Left ventricle myocardium superior (tissue), 1 donor: ENCODE data around the gene TRERF1. TPM values are rescaled to one million over a fixed set of nuclear protein-coding genes. Genes with fewer than 3 reads are reported as not detected.

Source experiments
- ATAC-seq: fragments of 200-7000 bp; cut with Tn5 transposase; one replicate; pipeline ENCODE4 v1.9.1; 2020; ENCODE audit warnings: mild to moderate bottlenecking, moderate library complexity
- DNase-seq: peaks from one replicate; pipeline ENCODE4 v3.0.0-alpha.2; 2020
- intact Hi-C: fragments of 100-400 bp; cut with micrococcal nuclease; formaldehyde crosslinking; loops from one replicate; pipeline ENCODE4 v1.11.0; 2022
- total RNA-seq: library from RNA; stranded (reverse); fragmentation: NEBNext Ultra II Directional; extraction: Animal tissue kit (Norgen Biotek cat#: 25700); gene quantifications from one replicate; pipeline ENCODE4 v1.2.1, GENCODE V29; 2021
- donor health status: DM: no; HTN: yes; CAD: no; lungs with severe emphysema.

Gene TRERF1
- total RNA-seq, 1 donor from 2014 or later, result 1.8 TPM

DNA sequence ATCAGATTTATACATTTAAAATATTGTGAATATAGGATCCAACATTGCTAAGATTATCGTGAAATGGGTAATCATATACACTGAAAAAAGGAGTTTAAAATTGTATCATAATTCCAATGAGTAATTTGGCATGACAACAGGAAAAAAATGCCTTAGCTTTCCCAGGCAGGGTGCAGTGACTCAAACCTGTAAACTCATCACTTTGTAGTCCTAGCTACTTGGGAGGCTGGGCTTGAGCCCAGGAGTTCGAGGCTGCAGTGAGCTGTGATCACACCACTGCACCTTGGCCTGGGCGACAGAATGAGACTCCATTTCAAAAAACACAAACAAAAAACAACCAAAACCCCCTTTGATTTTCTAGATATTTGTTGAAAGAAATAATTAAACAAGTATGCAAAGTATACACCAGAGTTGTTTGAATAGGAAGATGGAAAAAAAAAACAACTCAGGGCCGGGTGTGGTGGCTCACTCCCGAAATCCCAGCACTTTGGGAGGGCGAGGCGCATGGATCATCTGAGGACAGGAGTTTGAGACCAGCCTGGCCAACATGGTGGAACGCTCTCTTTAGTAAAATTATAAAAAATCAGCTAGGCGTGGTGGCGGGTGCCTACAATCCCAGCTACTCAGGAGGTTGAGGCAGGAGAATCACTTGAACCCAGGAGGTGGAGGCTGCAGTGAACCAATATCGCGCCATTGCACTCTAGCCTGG lies 98.7 kb downstream of the TRERF1 start:
- DNase-seq, result no peak
- intact Hi-C loops, result no loop called here
- ATAC-seq, result no peak

GRCh38 chr6:42350911-42351310 lies 100.8 kb downstream of the TRERF1 start:
- no peak for DNase-seq
- no peak for ATAC-seq
- intact Hi-C loops, result no loop called here

DNA sequence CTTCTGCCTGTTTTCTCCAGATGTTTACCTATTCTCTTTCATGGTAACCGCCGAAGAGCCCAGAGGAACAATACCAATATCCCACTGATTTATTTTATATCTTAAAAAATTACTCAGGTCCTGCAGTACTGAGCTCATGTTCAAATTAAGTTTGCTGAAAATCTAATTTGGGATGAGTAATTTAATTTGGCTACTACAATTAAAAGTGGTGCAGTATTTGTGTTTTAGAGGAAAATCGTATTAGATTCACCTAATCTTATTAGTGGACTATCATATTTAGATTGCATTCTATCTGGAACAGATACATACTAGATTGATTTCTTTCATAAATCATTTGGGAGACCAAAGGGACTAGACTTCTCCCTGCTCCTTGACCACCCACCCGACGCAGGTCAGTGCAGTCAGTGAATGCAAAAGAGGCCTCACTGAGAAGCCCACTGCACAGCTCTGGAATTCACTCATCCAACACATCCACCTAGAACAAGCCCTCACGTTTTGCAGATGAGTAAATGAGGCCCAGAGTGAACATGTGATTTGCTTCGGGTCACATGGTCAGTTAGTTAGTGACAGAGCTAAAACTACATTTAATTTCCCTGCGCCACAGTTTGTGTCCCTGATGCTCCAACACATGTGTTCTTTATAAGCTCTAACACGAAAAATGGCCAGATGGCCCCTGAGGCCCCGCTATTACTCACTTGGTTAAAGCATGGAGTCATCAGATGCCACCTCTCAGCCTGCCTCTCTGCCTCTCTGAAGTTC lies 101.8 kb downstream of the TRERF1 start:
- DNase-seq (no peak), ATAC-seq (no peak)
- intact Hi-C loops, result no loop called here

DNA sequence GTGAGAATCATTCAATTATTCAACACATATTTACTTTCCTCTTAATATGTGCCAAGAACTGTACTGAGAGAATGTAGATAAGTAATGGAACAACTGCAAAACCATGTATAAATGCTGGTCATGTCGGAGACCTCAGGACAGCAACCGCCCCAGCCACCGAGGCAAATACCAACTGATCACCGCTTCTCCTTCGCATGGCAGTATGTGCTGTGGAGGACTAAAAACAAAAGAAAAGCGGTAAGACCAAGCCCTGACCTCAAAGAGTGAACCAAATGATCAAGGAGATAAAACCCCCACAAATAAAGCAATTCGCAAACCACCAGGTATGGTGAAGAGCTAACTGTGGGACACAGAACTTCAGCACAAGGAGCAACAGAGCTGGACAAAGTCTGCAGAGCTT lies 104.3 kb downstream of the TRERF1 start:
- DNase-seq (no peak), ATAC-seq (no peak)
- intact Hi-C loops, result no loop called here

DNA sequence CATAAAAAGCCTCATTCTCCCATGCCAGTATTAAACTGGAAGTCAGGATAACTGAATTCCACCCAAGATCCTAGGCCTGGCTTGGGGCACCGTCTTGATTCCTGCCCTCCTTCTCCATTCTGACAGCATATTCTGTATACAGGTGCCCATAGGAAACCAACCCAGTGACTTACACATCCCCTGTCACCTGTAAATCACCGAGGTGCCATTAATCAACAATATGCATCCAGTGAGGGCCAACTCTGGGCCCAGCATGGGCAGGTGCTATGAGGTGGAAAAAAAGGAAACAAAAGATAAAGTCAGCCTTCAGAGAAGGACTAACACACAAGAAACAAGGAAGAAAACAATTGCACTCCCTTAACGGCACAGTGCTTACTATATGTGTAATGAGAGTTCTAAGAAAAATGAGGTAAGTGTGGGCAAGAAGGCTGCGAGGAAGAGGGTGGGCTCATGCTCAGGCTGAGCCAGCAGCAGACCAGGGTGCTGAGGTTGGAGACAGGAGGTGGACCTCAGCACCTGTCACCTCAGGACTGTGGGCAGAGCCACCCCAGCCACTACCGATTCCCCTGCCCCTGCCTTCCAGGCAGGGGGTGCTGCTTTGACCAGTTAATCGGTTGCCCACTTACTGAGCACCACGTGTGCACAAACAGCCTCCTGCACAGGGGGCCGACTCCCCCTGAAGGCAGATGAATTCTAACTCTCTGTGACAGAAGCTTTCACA lies 105.9 kb downstream of the TRERF1 start:
- DNase-seq (no peak), ATAC-seq (no peak)
- intact Hi-C loops, result no loop called here

GRCh38 chr6:42344756-42345155 lies 107.0 kb downstream of the TRERF1 start:
- ATAC-seq, result no peak
- intact Hi-C loops, result no loop called here
- DNase-seq, result no peak

GRCh38 chr6:42341771-42342553 lies 109.8 kb downstream of the TRERF1 start:
- ATAC-seq (no peak), DNase-seq (no peak)
- intact Hi-C loops, result no loop called here

GRCh38 chr6:42341221-42341620 lies 110.5 kb downstream of the TRERF1 start:
- DNase-seq (no peak), ATAC-seq (no peak)
- intact Hi-C loops, result no loop called here

DNA sequence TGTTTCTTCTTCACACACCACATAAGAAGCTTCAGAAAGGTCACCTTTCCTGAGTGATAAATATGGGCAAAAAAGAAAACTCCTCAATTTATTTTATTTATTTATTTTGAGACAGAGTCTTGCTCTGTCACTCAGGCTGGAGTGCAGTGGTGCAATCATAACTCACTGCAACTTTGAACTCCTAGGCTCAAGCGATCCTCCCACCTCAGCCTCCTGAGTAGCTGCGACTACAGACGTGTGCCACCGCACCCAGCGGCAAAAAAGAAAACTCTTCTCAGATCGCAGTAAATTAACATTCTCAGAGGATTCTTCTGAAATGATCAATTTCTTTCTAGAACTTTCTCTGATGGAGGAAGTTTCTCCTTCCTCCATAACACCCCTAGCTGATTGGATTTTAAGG lies 111.2 kb downstream of the TRERF1 start:
- no peak for ATAC-seq
- intact Hi-C loops, result no loop called here
- DNase-seq, result no peak

- no peak for DNase-seq
- intact Hi-C loops, result no loop called here
- ATAC-seq, result no peak
These were observed 111.7 kb downstream of the TRERF1 start for GRCh38 chr6:42339991-42340401.

GRCh38 chr6:42338744-42339222 lies 112.9 kb downstream of the TRERF1 start:
- no peak for ATAC-seq
- DNase-seq, result no peak
- intact Hi-C loops, result no loop called here

GRCh38 chr6:42337985-42338743 lies 113.6 kb downstream of the TRERF1 start:
- DNase-seq (no peak), ATAC-seq (no peak)
- intact Hi-C loops, result no loop called here

DNA sequence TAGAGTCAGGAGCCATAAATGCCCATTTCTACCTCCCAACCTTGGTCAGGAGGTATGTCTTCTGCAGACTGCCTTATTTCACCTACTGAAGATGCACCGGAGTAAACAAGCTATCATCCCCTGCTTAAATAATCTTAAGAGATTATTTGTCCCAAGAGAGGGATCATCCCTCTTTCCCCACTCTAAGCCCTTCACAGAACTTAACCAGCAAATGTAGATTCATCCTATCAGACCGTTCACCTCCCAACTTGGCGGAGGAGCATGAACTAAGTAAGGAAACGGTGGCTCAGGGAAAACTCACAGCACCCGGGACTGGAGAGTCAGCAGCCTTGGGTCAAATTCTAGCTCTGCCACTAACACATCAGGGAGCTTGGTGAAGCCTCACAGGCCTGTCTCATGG lies 115.3 kb downstream of the TRERF1 start:
- intact Hi-C loops, result no loop called here
- ATAC-seq (no peak), DNase-seq (no peak)

DNA sequence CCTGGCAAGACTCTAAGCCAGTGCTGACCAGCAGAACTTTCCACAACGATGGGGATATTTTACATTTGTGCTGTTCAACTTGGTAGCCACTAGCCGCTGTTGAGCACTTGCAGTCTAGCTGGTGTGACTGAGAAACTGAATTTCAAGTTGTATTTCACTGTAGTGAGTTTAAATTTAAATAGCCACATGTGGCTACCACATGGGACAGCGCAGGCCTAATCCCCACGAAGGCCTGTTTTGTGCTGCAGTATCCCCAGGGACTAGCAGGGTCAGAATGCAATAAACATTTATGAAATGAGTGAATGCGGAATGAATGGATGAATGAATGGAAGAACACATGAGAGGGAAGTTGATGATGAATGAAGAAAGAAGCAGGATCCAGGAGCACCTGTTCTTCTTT lies 115.8 kb downstream of the TRERF1 start:
- DNase-seq, result no peak
- ATAC-seq, result no peak
- intact Hi-C loops, result no loop called here

GRCh38 chr6:42334870-42335269 lies 116.9 kb downstream of the TRERF1 start:
- intact Hi-C loops, result no loop called here
- no peak for DNase-seq
- no peak for ATAC-seq

- intact Hi-C loops, result no loop called here
- ATAC-seq (no peak), DNase-seq (no peak)
These were observed 118.1 kb downstream of the TRERF1 start for GRCh38 chr6:42333612-42334011.

DNA sequence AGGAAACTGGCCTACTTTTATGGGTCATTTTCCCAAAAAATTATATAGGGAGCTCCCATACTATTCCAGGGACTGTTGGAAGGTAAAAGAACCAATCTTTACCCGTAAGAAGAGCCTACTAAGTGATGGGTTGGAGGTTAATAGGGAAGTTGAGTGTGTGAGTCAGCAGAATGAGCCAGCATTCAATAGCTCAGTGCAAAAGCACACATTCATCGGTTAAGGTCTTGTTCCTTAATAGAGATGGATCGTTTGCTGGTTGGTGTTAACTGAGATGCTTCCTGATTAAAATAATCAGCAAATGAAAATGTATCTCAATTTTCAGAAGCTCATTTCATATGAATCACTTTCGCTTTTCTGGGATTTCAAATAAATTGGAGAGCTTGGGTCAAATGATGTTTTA lies 118.8 kb downstream of the TRERF1 start:
- intact Hi-C loops, result no loop called here
- ATAC-seq, result no peak
- DNase-seq, result no peak

- no peak for ATAC-seq
- intact Hi-C loops, result no loop called here
- no peak for DNase-seq
These were observed 120.7 kb downstream of the TRERF1 start for GRCh38 chr6:42331019-42331418.

DNA sequence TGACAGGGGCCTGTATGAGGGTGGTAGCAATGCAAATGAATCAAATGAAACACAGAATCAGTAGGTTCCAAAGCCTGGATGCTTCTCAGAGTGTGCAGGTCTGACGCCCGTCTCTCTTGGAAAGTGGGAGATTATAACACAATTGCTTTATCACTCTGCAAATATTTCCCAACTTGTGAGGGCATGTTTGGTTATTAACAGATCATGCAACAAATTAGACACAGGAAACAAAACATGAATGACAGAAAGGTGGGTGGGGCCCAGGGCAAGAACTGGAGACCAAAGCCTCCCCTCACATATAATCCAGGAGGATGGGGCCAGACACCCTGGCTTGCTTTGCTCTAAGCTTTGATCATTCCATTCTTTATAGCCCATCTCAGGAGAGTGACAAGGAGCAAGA lies 125.5 kb downstream of the TRERF1 start:
- ATAC-seq, result no peak
- intact Hi-C loops, result no loop called here
- no peak for DNase-seq
